GM12878 (cell line): Measurements from ENCODE around the gene MAGIX. TPM values are rescaled to one million over a fixed set of nuclear protein-coding genes. Genes with fewer than 3 reads are reported as not detected.
A peak's percentile ranks its signal among the peaks of the same experiment; 100 is the strongest.

ENCODE experiments used
- ATAC-seq: fragments of 200-7000 bp; cut with Tn5 transposase; 3 replicates; pipeline ENCODE4 v1.9.1; 2020; ENCODE audit warnings: mild to moderate bottlenecking, moderate library complexity
- BruUV-seq: library from RNA; stranded (reverse); fragments of 400-500 nt; replicated peaks from 2 replicates; lab custom pipeline; 2021; lab: Mats Ljungman, UMichigan
- CTCF ChIA-PET: fragments of 300-600 bp; sonication (Branson Sonifier 250); formaldehyde crosslinking; extraction: SDS; loops from one replicate; lab custom pipeline; 2021; ENCODE audit warnings: inconsistent platforms; lab: Yijun Ruan, JAX
- POLR2A ChIA-PET: fragments of 350-600 bp; formaldehyde crosslinking; extraction: SDS; loops from one replicate; lab custom pipeline; 2021; ENCODE audit warnings: inconsistent platforms; lab: Charles Lee
- RAD21 ChIA-PET: fragments of 300-600 bp; sonication (Branson Sonifier 250); formaldehyde crosslinking; loops from one replicate; lab custom pipeline; 2023; ENCODE audit warnings: antibody characterized with exemption; ENCODE audit not compliant: unreplicated experiment; lab: Charles Lee
- SMC1A ChIA-PET: fragments of 300-600 bp; sonication (Branson Sonifier 250); formaldehyde crosslinking; loops from one replicate; lab custom pipeline; 2023; ENCODE audit not compliant: unreplicated experiment, uncharacterized antibody; lab: Charles Lee
- DNase-seq: peaks from one replicate; pipeline ENCODE4 v3.0.0-alpha.2; 2011; ENCODE audit warnings: low read depth, low spot score
- FAIRE-seq: peaks from 3 replicates; lab custom pipeline; 2011; peaks lifted over from hg19 to GRCh38; lab: Jason Lieb, UNC
- H2AFZ ChIP-seq: 2 replicates; pipeline ENCODE4 v1.6.0; 2011; ENCODE audit warnings: low read depth, low read length, control low read depth; ENCODE audit not compliant: control insufficient read depth
- H3K27ac ChIP-seq: 2 replicates; pipeline ENCODE4 v1.5.1; 2011; ENCODE audit warnings: control low read depth; ENCODE audit not compliant: control insufficient read depth, insufficient read depth
- H3K27me3 ChIP-seq, 2 experiments: replicated peaks in 1 of 2; 2 replicates each; pipeline versions ENCODE4 v1.6.0 to v1.6.1; 2011; ENCODE audit warnings: low read length in 1 of 2; ENCODE audit not compliant: control insufficient read depth in 2 of 2, insufficient read depth in 2 of 2
- H3K36me3 ChIP-seq, 2 experiments: 2 replicates each; pipeline ENCODE4 v1.5.1; 2011; ENCODE audit warnings: low read length in 1 of 2; ENCODE audit not compliant: control insufficient read depth in 2 of 2, insufficient read depth in 2 of 2
- H3K4me1 ChIP-seq: 2 replicates; pipeline ENCODE4 v1.6.1; 2011; ENCODE audit warnings: mild to moderate bottlenecking, low read length, moderate library complexity, mixed read lengths; ENCODE audit not compliant: control insufficient read depth, insufficient read depth
- H3K4me2 ChIP-seq: 2 replicates; pipeline ENCODE4 v1.6.0; 2011; ENCODE audit warnings: control low read depth; ENCODE audit not compliant: control insufficient read depth, insufficient read depth
- H3K4me3 ChIP-seq: fragments of 200-600 bp; sonication (generic); 2 replicates; pipeline ENCODE4 v1.5.1; 2016
- H3K79me2 ChIP-seq: 2 replicates; pipeline ENCODE4 v1.6.0; 2011; ENCODE audit warnings: low read length; ENCODE audit not compliant: control insufficient read depth, insufficient read depth
- H3K9ac ChIP-seq: 2 replicates; pipeline ENCODE4 v1.8.0; 2011; ENCODE audit warnings: low read length, control low read depth, mixed read lengths; ENCODE audit not compliant: control insufficient read depth, insufficient read depth
- H3K9me3 ChIP-seq: replicated peaks from 3 replicates; pipeline ENCODE4 v1.5.1; 2011; ENCODE audit warnings: mild to moderate bottlenecking, low read length; ENCODE audit not compliant: control insufficient read depth, insufficient read depth
- H4K20me1 ChIP-seq: 2 replicates; pipeline ENCODE4 v1.6.0; 2011; ENCODE audit not compliant: control insufficient read depth, insufficient read depth
- BMI1 ChIP-seq: fragments of 450-650 bp; IDR thresholded peaks from 2 replicates; pipeline ENCODE4 v1.6.1; 2016; ENCODE audit warnings: mild to moderate bottlenecking, moderate library complexity, borderline replicate concordance
- CBX5 ChIP-seq: sonication (generic); IDR thresholded peaks from 2 replicates; pipeline ENCODE4 v1.6.1; 2016; ENCODE audit warnings: low read depth, moderate library complexity, mild to moderate bottlenecking, inconsistent platforms
- IKZF2 ChIP-seq, 2 experiments: fragments of 450-650 bp; IDR thresholded peaks; 2 replicates each; pipeline ENCODE4 v1.6.1; 2017; ENCODE audit warnings: mild to moderate bottlenecking in 2 of 2, moderate library complexity in 2 of 2
- JUNB ChIP-seq: IDR thresholded peaks from 2 replicates; pipeline ENCODE4 v1.6.1; 2016; ENCODE audit warnings: antibody characterized with exemption, mild to moderate bottlenecking
- MYC ChIP-seq: IDR thresholded peaks from 2 replicates; pipeline ENCODE4 v1.6.1; 2011; ENCODE audit warnings: mild to moderate bottlenecking, low read length, moderate library complexity, inconsistent platforms; ENCODE audit not compliant: insufficient read depth, insufficient replicate concordance, insufficient read length, severe bottlenecking
- NRF1 ChIP-seq: conservative IDR thresholded peaks from 2 replicates; pipeline ENCODE4 v1.6.1; 2011; ENCODE audit warnings: mild to moderate bottlenecking, low read depth, low read length, improper control_type of control experiment
- SIN3A ChIP-seq: IDR thresholded peaks from 2 replicates; pipeline ENCODE4 v1.6.1; 2012; ENCODE audit warnings: low read depth, low read length, improper control_type of control experiment
- TCF7 ChIP-seq: IDR thresholded peaks from 2 replicates; pipeline ENCODE4 v1.6.1; 2014; ENCODE audit warnings: antibody characterized with exemption, borderline replicate concordance
- YY1 ChIP-seq: IDR thresholded peaks from 2 replicates; pipeline ENCODE4 v1.6.1; 2011; ENCODE audit warnings: low read depth, mild to moderate bottlenecking, low read length
- WGBS: methylation state at CpG from one replicate; pipeline ENCODE4 v1.1.6; 2016; ENCODE audit warnings: low lambda C conversion rate; ENCODE audit not compliant: insufficient replicate concordance, insufficient coverage; ENCODE audit errors: missing lambda C conversion rate; 5-methylcytosine and 5-hydroxymethylcytosine counted together
- in situ Hi-C: fragments of 300-500 bp; cut with MboI; formaldehyde crosslinking; loops from 9 replicates; pipeline ENCODE4 v1.14.3; 2018; ENCODE audit warnings: mixed read lengths
- intact Hi-C: fragments of 100-400 bp; cut with micrococcal nuclease; formaldehyde crosslinking; loops from one replicate; pipeline ENCODE4 v1.14.2; 2022; ENCODE audit not compliant: unreplicated experiment
- polyA plus RNA-seq, 11 experiments: library from polyadenylated mRNA; depleted of rRNA in 4 of 11; unstranded in 6 of 11; stranded (reverse) in 5 of 11; fragments of >200 nt; fragmentation: Nextera tagmentation in 4 of 11; fragmentation: Illumina TruSeq in 1 of 11; extraction: Ambion mirVana in 4 of 11; extraction: Trizol in 1 of 11; gene quantifications; 1 replicate in 1 of 11; 2 replicates in 10 of 11; pipeline versions ENCODE4 v1.2.1 to v1.2.3, GENCODE V29; 2011 to 2016; ENCODE audit warnings: inconsistent platforms in 2 of 11, missing spikeins in 2 of 11, low read depth in 1 of 11
- total RNA-seq, 4 experiments: library from RNA; depleted of rRNA in 3 of 4; stranded (reverse); fragments of >200 nt in 3 of 4; fragmentation: Illumina TruSeq in 1 of 4; extraction: Trizol in 1 of 4; gene quantifications; 2 replicates each; pipeline versions ENCODE4 v1.2.1 to v1.2.3, GENCODE V29; 2013 to 2021
- TF ChIP-seq, protein P1 (sequence below), 3 experiments: IDR thresholded peaks in 2 of 3; conservative IDR thresholded peaks in 1 of 3; 2 replicates each; pipeline ENCODE4 v1.5.1; 2011; ENCODE audit warnings: low read depth in 3 of 3, low read length in 3 of 3, mild to moderate bottlenecking in 3 of 3, control low read depth in 2 of 3, moderate library complexity in 2 of 3, inconsistent platforms in 1 of 3, mixed read lengths in 1 of 3; ENCODE audit not compliant: control insufficient read depth in 2 of 3, insufficient read depth in 1 of 3; ENCODE audit errors: extremely low read depth in 1 of 3
- TF ChIP-seq, protein P2 (sequence below): fragments of 450-650 bp; IDR thresholded peaks from 2 replicates; pipeline ENCODE4 v1.6.1; 2017; ENCODE audit warnings: mild to moderate bottlenecking, low read depth, inconsistent platforms; ENCODE audit not compliant: poor library complexity, severe bottlenecking

The MAGIX gene
- total and polyA plus RNA-seq, 10 of the 15 experiments (the other 5 are each of a cell fraction or from before 2014, with no cell fraction given): 0.03 to 2.5 (median 0.82) TPM

DNA sequence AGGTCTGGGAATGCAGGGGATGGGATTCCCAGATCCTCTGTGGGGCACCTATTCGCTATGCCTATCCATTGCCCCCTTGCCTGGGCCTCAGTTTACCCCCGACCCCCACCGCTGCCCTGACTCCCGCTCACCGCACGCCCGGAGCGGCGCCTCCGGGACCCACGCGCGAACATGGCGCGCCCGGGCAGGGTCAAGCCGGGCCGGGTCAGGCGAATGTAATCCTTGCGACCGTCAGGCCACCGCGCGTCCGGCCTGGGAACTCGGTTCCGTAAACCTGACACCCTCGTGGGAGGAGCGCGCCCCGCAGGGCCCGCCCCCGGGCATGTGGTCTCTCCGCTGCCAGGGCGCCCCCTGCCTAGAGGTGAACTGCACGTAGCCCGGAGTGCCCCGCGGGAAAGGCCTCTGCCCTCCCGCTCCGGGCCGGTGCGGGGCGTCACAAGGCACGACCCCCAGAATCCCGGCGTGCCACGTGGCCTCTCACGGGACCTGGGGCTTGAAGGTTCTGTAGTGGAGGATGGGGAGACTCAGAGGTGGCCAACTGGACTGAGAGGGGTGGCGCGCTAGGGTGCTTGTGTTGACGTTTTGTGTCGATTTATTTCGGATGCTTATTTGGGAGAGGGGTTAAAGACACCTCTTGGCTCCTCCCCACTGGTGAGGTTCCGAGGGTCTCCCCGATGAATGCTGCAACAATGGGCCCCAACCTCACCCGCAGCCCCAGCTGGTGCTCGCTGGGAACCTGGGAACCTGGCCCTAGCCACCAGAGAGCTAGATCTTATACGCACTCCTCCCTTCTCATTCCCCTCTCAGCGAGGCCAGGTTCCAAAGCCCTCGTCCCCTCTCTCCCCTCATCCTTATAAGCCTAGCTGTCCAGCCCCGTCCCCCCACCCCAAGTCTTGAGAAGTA, 23.8 kb downstream of the MAGIX start, which contains the start of gene PRICKLE3 (continued):
- TF ChIP-seq, protein P1, sequence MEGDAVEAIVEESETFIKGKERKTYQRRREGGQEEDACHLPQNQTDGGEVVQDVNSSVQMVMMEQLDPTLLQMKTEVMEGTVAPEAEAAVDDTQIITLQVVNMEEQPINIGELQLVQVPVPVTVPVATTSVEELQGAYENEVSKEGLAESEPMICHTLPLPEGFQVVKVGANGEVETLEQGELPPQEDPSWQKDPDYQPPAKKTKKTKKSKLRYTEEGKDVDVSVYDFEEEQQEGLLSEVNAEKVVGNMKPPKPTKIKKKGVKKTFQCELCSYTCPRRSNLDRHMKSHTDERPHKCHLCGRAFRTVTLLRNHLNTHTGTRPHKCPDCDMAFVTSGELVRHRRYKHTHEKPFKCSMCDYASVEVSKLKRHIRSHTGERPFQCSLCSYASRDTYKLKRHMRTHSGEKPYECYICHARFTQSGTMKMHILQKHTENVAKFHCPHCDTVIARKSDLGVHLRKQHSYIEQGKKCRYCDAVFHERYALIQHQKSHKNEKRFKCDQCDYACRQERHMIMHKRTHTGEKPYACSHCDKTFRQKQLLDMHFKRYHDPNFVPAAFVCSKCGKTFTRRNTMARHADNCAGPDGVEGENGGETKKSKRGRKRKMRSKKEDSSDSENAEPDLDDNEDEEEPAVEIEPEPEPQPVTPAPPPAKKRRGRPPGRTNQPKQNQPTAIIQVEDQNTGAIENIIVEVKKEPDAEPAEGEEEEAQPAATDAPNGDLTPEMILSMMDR (IDR thresholded peaks at IDR 0.05 in 2 of 3, conservative IDR thresholded peaks at IDR 0.05 in 1 of 3; ENCODE audit: control insufficient read depth in 2 of 3, extremely low read depth in 1 of 3, insufficient read depth in 1 of 3, low read depth in 3 of 3, low read length in 3 of 3): peak; percentile 39 to 63 (median 53)
- TF ChIP-seq NRF1 (no peak), IKZF2 (IDR thresholded peaks at IDR 0.05) (0 out of 4 replicates have a peak, but pooled peaks of 1 of the 2 experiments have one; percentile 22), JUNB (no peak), TCF7 (no peak)

DNA sequence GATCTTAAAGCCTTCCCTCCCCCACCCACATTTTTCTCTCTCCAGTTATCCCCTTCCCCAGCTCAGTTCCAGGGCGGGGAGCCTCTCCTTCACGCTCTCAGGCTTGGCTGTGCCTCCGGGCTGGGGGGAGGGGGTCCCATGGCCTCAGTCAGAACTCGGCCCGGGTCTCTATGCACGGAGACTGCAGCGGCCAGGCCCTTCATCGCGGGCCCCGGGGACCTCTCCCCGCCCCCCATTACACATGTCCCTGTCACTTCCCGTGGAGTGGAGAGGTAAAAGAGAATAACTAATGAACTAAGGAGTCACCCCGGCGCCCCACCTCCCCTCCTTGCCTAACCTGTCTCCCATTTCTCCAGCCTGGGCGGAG, 24.5 kb downstream of the MAGIX start:
- no peak for DNase-seq
- H3K9ac ChIP-seq: no peak overlapping the region
- in situ Hi-C loops: loop anchor here (10.0 kb wide), 1 partner anchor 382 kb away; the partner anchor contains the start of gene HDAC6
- FAIRE-seq: no peak
- ChIA-PET RAD21 (no interaction called here), SMC1A (no interaction called here), CTCF (interaction anchor here (0.6 to 1.5 kb wide), 4 partner anchors 14 to 520 kb away, joined by 3 read pairs; no protein-coding TSS in a partner anchor), POLR2A (interaction anchor here (0.8 to 1.0 kb wide), 2 partner anchors 15 to 17 kb away, joined by 3 read pairs; partner anchors contain the start of gene PLP2)
- no peak for ATAC-seq
- peaks cover 3% of the 10 kb centered on the region; the same call in 1 of the 2 replicates for H3K4me1 ChIP-seq
- no peak overlapping the region for H3K4me3 ChIP-seq
- intact Hi-C loops: no loop called here
- H2AFZ ChIP-seq: no peak overlapping the region
- peaks cover 5% of the 10 kb centered on the region for H3K79me2 ChIP-seq
- no peaks in the 10 kb centered on the region for H4K20me1 ChIP-seq
- H3K36me3 ChIP-seq: peaks cover 0 to 3% of the 10 kb centered on the region in 2 experiments; a peak in 2 of 4 replicates
- no peak overlapping the region for H3K27ac ChIP-seq
- H3K4me2 ChIP-seq: no peak overlapping the region
- no TSS peak for BruUV-seq
- 86% methylated on average over 12 of the region's 15 CpGs for WGBS
- no peaks in the 10 kb centered on the region; the same call in 2 of the 3 replicates for H3K9me3 ChIP-seq
- H3K27me3 ChIP-seq: no peaks in the 10 kb centered on the region
- TF ChIP-seq, protein P2, sequence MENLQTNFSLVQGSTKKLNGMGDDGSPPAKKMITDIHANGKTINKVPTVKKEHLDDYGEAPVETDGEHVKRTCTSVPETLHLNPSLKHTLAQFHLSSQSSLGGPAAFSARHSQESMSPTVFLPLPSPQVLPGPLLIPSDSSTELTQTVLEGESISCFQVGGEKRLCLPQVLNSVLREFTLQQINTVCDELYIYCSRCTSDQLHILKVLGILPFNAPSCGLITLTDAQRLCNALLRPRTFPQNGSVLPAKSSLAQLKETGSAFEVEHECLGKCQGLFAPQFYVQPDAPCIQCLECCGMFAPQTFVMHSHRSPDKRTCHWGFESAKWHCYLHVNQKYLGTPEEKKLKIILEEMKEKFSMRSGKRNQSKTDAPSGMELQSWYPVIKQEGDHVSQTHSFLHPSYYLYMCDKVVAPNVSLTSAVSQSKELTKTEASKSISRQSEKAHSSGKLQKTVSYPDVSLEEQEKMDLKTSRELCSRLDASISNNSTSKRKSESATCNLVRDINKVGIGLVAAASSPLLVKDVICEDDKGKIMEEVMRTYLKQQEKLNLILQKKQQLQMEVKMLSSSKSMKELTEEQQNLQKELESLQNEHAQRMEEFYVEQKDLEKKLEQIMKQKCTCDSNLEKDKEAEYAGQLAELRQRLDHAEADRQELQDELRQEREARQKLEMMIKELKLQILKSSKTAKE: no peak
- TF ChIP-seq BMI1 (no peak), SIN3A (no peak), CBX5 (no peak), MYC (no peak), YY1 (no peak)
